ENCODE measurements around the gene MCF2L.

The MCF2L gene

DNA sequence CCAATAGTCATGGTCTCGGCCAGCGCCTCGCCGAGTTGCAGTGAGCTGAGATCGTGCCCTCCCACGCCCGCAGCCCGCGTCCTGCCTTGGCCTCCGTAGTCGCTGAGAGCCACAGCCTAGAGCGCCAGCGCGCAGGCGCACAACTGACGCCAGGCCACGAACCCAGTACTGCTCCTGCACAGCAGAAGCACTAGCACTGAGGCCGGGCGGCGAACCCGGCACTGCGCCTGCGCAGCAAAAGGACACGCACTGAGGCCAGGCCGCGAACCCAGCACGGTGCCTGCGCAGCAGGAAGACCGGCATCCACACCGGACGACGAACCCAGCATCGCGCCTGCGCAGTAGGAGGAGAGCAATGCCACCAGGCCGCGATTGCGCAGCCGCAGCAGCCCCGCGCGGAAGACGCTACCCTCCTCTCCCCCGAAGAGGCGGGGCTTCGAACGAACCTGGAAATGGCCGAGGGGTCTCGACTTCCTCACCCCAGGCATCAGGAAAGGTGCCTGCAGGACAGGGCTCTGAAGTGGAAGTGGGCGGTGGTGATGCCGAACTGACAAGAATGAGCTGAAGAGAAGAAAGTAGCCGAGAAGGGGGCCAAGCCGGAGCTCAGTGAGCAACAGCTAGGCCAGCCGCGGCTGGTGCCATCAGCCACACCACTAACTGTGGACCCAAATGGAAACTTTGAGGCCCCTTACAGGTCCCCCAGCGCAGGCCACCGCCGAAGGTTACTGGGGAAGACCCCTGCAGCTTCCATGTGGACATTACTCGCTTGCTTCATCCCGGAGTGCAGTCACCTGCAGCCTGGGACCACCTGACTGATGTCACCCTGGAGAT, 161.1 kb downstream of the MCF2L start:
- no peak for DNase-seq (ENCODE audit: low read depth)

DNA sequence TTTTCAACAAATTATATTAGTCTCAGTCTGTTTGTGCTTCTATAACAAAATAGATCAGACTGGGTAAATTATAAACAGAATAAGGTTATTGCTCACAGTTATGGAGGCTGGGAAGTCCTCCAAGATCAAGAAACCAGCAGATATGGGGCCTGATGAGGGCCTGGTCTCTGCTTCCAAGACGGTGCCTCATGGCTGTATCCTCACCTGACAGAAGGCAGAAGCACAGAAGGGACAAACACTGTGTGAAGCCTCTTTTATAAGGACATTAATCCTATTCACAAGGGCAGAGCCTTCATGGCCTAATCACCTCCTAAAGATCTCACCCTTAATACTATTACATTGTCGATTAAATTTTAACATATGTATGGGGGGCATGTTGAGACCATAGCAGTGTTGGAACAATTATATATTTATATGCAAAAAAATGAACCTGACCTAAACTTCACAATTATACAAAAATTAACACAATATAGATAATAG, 166.3 kb downstream of the MCF2L start:
- DNase-seq (ENCODE audit: low read depth) = no peak

DNA sequence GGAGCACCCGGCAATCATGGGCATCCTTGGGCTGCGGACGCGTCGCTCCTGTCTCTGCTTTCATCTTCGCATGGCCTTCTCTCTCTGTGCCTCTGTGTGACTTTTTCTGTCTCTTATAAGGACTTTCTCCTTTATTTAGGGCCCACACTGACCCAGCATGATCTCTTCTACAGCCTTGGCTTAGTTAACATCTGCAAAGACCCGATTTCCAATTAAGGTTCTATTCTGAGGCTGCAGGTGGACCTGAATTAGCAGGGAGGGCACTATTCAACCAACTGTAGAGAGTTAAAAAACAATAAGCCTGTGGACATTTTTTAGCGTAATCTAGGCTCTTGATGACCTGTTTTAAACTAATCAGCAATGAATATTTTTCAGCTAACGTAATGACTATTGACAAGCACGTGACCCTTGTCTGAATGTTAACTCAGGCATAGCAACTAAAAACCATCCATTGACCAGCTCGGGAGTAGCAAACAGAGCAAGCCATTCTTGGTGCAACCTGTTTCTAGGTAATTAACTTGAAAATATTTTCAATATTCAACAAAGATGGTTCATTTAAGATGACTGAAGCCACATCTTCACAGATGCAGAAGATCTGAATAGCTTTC, 168.8 kb downstream of the MCF2L start:
- DNase-seq (ENCODE audit: low read depth) = no peak

DNA sequence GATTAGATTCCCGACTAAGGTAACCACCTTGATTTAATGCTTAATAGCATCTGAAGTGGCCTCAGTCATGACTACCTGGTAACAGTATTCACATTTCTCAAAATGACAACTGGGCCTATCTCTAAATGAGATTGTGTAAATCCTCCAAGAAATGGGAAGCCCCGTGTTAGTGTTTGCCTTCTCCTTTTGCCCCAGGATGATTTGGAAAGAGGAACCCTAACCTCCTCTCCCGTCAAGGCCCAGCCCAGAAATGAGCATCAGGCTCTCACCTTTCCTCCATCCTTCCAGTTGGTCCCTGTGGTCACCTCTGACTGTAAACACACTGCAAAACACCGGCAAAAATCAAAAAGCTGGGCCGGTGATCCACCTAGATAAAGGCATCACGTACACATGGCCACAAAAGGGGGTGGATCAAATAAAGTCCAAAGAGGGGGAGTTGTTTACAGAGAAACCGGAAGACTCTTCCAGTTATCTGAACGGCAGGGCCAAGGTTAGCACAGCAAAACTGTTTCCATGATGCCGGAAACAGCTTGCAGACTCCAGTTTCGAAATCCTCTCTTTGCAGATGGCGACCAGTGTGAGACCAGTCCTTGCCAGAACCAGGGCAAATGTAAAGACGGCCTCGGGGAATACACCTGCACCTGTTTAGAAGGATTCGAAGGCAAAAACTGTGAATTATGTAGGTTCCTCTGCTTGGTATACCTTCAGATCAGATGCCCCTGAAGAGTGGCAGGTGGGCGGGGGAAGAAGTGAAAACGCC, 170.0 kb downstream of the MCF2L start:
- no peak for DNase-seq (ENCODE audit: low read depth)

DNA sequence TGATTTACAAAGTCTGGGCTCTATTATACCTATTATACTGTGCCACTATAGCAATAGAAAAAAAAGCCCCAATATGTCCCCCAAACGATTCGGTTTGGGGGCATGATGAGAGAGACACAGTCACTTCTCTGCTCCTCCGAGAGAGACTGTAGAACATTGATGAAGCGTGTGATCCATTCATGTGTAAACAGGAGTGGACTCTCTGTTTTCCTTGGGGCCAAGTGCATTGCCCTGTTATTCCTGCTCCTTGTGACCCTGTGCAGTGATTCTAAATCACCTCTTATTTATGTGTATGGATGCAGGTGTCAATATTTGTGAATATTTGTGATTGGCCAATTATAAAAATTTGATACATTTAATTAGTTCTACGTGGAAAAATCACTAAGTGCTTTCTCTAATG, 170.6 kb downstream of the MCF2L start:
- no peak for DNase-seq (ENCODE audit: low read depth)

DNA sequence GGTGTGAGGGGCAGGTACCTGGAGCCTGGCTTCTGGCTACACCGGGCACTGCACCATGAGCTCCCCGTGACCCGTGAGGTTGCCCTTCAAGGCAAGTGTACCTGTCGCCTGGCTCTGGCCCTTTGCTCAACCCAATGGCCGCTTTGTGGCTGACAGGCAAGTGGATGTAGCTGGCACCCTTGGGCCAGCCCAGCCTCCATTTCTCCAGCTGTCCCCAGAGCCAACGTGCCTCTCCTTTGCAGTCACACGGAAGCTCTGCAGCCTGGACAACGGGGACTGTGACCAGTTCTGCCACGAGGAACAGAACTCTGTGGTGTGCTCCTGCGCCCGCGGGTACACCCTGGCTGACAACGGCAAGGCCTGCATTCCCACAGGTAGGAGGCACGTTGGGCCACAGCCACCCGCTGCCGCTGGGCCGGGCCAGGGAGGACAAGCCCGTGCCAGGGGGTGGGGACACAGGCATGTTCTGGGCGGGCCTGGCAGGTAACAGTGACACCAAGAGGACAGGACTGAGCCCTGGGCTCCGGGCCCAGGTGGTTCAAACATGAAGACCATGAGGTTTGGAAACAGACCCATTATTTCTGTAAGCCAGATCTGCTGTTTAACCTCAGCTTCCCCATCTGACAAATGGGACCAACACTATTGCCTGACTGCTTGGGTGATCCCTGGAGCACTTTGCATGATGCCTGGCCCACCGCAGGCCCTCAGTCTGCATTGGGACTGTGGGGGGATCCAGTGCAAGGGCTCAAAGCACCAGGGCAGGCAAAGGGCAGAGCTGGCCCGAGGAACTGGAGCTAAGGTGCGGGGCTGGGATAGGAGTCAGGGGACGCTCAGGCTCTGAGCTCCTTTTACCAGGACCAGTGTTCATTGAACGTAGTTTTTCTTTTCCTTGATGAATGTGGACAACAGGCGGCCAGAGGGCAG, 171.9 kb downstream of the MCF2L start:
- DNase-seq (ENCODE audit: low read depth) = no peak

DNA sequence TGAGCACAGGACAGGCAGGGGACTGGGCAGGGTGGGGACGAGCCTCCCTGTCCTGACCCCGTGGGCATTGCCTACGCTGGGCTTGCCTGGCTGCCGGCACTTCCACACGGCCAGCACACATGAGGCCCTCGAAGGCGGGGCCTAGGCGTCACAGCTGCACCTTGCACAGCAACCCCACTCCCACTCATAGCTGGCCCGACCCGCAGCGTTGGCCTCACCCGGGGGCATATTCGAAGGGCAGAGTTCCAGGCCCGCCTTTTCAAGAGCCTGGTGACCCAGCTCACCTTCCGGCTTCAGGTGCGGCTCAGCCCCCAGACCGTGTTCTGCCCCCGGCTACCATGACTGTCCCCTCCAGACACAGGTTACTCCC, 172.6 kb downstream of the MCF2L start:
- no peak for DNase-seq (ENCODE audit: low read depth)

DNA sequence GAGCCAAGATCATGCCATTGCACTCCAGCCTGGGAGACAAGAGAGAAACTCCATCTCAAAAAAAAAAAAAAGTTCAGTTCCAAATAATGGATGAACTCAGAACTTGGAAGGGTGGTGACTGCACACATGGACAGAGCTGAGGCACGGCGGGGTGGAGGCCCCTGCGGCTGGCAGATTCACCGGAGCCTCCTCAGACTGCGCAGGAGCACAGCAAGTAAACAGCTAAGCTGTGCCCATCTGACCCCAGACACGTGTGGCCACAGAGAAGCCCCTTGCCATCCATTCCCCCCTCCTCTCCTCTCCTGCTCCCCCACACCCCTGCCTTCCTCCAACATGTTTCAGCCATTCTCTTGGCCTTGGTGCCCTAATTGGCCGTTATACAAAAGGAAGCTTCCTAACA, 173.9 kb downstream of the MCF2L start:
- no peak for DNase-seq (ENCODE audit: low read depth)

DNA sequence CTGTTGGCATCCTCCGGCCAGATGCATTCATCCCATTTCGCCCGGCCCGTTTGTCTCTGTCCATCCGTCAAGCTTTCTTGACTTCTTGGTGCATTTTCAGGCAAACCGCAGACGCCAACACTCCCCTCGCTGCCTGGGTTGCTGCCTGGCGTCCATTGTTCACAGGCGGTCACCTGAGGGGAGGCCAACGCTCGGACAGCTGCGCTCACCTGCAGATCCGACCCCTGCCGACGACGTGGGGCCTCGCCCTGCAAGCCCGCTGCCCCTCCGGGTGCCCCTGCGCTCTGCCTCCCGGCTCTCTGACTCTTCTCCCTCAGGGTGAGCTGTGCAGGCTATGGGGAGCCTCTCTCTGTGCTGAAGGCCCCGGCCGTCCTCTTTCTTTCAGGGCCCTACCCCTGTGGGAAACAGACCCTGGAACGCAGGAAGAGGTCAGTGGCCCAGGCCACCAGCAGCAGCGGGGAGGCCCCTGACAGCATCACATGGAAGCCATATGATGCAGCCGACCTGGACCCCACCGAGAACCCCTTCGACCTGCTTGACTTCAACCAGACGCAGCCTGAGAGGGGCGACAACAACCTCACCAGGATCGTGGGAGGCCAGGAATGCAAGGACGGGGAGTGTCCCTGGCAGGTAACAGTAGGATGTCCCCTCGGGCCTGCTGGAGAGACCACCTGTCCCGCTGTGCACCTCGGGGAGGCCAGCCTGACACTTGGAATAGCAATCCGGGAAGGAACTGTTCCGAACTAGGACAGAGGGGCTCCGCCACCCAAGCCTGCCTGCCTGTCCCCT, 174.6 kb downstream of the MCF2L start:
- DNase-seq (ENCODE audit: low read depth) = no peak

DNA sequence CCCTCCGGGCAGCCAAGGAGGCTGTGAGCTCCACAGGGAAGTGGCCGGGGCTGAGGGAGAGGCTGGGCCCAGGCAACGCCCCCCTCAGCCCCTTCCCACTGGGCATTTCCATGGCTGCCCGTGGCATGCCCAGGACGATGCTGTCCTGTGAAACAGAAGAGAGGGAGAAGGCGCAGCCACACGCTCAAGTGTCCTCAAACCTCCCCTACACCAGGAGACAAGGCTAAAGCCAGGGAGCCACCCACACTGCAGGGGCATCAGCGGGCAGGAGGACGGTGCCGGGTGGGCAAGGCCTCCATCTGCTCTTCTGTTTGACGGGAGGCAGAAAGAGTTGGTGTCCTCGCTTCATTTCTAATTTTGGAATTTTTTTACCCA, 175.2 kb downstream of the MCF2L start:
- DNase-seq (ENCODE audit: low read depth) = no peak

DNA sequence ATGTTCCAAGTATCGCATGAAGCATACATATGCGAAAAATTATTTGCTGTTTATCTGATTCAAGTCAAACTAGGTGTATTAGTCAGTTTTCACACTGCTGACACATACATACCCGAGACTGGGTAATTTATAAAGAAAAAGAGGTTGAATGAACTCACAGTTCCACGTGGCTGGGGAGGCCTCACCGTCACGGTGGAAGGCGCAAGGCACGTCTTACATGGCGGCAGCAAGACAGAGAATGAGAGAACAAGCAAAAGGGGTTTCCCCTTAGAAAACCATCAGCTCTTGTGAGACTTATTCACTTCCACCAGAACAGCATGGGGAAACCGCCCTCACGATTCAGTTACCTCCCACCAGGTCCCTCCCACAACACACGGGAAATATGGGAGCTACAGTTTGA, 176.5 kb downstream of the MCF2L start:
- no peak for DNase-seq (ENCODE audit: low read depth)

DNA sequence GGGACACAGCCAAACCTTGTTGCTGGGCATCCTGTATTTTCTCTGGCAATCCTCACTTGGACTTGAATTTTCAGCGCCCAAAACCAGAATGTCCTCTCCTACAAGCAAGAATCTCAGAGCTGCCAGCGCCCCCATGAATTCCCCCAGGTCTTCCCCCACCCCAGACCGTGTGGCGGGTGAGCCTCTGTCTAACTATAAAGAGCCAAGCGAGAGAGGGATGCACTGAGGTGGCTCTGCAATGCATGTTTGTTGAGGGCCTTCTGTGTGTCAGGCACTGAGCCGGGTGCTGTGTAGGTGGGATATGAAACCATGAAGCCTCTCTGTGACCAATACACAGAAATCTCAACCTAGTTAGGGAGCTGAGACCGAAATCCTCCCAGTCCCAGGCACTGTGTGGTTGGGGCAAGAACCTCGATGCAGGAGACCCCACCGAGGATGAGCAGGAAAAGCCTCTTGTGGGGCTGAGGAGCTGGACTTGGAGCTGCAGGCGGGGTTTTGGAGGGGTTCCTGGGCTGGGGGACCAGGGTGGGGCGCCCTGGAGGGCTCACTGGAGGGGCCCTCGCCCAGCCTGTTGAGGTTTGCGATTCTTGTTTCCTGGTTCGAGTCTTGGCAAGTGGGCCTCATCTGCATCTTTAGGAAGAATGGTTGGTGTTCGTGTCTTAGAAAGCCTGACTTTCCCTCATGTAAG, 177.0 kb downstream of the MCF2L start:
- no peak for DNase-seq (ENCODE audit: low read depth)

DNA sequence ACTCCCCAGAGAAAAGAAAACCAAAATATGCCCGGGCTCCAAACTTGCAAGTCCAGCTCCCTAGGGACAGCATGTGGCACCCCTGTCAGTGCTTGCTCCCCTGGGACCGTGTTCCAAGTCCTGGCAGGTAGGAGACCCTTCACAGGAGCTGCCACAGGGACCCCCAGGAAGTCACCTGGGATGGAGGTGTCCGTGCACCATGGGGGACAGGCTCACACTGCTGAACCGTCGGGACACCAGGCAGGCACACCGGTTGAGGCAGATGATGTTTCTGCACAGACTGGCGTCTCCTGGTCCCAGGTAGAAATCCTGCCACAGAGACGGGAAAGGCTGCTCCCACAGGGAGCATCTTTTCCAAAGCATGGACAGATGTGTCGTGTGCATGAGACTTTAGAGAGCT, 177.7 kb downstream of the MCF2L start:
- no peak for DNase-seq (ENCODE audit: low read depth)

DNA sequence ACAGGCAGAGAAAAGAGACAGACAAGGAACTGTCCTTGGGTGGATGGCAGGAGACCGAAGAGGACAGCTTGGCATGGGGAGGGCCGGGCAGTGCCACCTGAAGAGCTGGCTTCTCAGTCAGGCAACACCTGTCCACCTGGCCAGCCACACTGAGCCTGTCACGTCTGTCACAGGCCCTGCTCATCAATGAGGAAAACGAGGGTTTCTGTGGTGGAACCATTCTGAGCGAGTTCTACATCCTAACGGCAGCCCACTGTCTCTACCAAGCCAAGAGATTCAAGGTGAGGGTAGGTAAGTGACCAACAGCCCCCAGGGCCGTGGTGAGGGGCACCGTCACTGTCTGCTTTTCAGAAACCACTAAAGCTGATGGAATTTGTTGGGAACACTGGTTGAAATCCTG, 178.2 kb downstream of the MCF2L start:
- DNase-seq (ENCODE audit: low read depth) = no peak

DNA sequence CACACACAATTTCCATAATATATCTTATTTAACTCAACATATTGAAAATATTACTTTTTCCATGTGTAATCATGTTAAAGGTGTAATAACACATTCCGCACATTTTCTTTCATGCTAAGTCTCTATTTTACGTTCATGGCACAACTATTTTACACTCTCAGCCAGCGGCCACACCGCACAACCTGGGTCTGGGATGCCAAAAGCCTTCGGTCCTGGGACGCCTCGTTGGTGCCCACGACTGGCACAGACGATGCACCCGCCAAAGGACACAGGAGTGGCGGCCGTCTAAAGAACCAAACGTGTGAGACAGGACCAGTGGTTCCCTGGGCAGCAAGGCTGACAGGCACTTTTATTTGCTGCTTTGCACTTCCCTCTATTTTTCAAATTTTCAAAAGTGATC, 179.4 kb downstream of the MCF2L start:
- DNase-seq (ENCODE audit: low read depth) = no peak

DNA sequence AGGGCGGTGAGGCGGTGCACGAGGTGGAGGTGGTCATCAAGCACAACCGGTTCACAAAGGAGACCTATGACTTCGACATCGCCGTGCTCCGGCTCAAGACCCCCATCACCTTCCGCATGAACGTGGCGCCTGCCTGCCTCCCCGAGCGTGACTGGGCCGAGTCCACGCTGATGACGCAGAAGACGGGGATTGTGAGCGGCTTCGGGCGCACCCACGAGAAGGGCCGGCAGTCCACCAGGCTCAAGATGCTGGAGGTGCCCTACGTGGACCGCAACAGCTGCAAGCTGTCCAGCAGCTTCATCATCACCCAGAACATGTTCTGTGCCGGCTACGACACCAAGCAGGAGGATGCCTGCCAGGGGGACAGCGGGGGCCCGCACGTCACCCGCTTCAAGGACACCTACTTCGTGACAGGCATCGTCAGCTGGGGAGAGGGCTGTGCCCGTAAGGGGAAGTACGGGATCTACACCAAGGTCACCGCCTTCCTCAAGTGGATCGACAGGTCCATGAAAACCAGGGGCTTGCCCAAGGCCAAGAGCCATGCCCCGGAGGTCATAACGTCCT, 180.0 kb downstream of the MCF2L start:
- no peak for DNase-seq (ENCODE audit: low read depth)

All from fibroblast of gingiva (primary cell).